Prostate gland (tissue), 2 donors: Measurements from ENCODE around the gene PDPK1. TPM values are rescaled to one million over a fixed set of nuclear protein-coding genes. Genes with fewer than 3 reads are reported as not detected.
"Not testable (repeated sequence)": the region's sequence is repeated elsewhere in the genome, so short reads cannot be mapped to it uniquely, and the experiment has no call there.

Experiments used
- DNase-seq: peaks from one replicate; pipeline ENCODE4 v3.0.0-alpha.2; 2019; ENCODE audit warnings: low spot score
- H3K27ac ChIP-seq, 2 donors: fragments of 200-600 bp; sonication (generic); 2 replicates each; pipeline ENCODE4 v1.5.1; 2017 to 2019
- H3K27me3 ChIP-seq: fragments of 200-600 bp; sonication (generic); replicated peaks from 2 replicates; pipeline ENCODE4 v1.5.1; 2019; ENCODE audit not compliant: insufficient read depth
- H3K36me3 ChIP-seq, 2 donors: fragments of 200-600 bp; sonication (generic); 1 replicate in 1 of 2; 2 replicates in 1 of 2; pipeline versions ENCODE4 v1.5.1 to v1.8.1; 2017 to 2019
- H3K4me1 ChIP-seq: fragments of 200-600 bp; sonication (generic); replicated peaks from 2 replicates; pipeline ENCODE4 v1.5.1; 2019
- H3K4me3 ChIP-seq, 2 donors: fragments of 200-600 bp; sonication (generic); 2 replicates each; pipeline ENCODE4 v1.5.1; 2017 to 2019
- H3K9me3 ChIP-seq: fragments of 200-600 bp; sonication (generic); 2 replicates; pipeline ENCODE4 v1.5.1; 2017
- WGBS: methylation state at CpG from one replicate; pipeline ENCODE4 v1.1.5; 2018; 5-methylcytosine and 5-hydroxymethylcytosine counted together
- intact Hi-C: fragments of 100-400 bp; cut with DNase I; formaldehyde crosslinking; loops from one replicate; pipeline ENCODE4 v1.14.2; 2022
- total RNA-seq, 2 donors: library from RNA; depleted of rRNA; stranded (reverse); fragments of >200 nt; gene quantifications; one replicate each; pipeline ENCODE4 v1.1.0, GENCODE V29; 2016

Gene PDPK1
- total RNA-seq, 2 donors from 2014 or later: 33.1 to 73.2 TPM

DNA sequence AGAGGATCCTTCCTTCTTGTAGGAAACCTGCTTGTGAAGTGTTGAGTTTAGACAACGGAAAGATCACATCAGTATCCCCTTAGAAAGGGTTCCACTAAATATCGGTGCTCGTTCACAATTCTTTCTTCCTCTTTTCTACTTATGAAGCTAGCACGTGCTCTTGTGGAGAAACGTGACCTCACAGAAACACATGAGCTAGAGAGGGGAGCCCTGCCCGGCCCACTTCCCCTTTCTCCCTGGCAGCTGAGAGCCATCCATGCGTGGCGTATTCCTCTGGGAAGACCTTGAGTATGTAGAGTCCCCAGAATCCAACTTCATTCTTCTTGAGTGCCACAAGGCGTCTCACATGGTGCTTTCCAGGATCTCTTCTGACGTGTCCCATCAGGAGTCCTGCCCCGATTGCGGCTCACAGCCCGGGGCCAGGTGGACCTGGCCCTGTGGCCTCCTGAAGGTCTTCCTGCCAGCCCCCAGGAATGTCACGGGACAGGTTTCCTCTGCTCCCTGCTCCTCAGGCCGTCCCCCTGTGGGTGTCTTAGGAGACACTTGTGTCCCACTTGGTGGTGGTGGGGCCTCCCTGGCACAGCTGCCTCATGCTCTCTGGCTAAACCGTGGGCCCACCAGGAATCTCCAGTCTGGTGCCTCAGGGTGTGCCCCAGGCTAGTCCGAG lies 22.4 kb downstream of the PDPK1 start:
- H3K36me3 ChIP-seq, H3K27me3 ChIP-seq, intact Hi-C loops, H3K4me1 ChIP-seq, H3K9me3 ChIP-seq, H3K4me3 ChIP-seq, DNase-seq, H3K27ac ChIP-seq: not testable (repeated sequence)
- 55% methylated on average over 6 of the region's 17 CpGs for WGBS

DNA sequence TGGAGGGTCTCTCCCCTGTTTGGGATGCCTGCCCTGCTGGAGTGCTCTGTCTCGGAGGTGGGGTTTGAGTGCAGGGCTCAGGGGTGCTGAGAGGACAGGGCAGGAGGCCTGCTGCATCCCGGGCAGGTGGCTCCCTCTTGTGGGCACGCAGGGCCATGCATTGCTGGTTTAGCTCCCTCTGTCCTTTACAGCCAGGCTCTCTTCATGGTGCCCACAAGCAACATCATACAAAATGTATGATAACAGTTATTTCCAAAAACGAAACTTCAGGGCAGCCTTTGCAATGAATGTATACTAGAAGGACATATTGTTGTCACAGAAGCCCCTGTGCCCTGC lies 22.9 kb downstream of the PDPK1 start:
- peak; percentile 70 for DNase-seq

DNA sequence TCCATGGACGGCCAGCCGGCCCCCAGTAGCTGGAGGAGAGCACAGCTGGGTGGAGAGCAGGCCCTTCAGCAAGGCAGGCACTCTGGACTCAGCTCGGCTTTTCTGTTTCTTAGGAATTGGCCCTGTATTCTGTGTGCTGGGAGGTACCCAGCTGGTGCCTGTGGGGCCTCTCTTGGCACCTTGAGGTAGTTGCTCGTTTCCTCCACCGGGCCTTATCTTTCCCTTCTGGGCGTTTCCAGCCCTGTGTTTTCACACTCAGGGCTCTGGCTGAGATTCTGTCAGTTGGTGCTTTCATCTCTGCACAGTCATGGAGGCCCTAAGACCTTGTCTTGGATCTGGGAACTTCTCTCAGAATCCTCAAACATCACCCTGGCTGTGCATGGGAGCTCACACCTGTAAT lies 29.7 kb downstream of the PDPK1 start:
- H3K27me3 ChIP-seq, H3K9me3 ChIP-seq, H3K4me1 ChIP-seq, DNase-seq, intact Hi-C loops, H3K27ac ChIP-seq, H3K36me3 ChIP-seq, H3K4me3 ChIP-seq: not testable (repeated sequence)
- WGBS: no CpG with 5 or more reads among the region's 6 CpGs

More for the DNA sequence above, 22.9 kb downstream of the PDPK1 start:
- H3K27me3 ChIP-seq, H3K4me3 ChIP-seq, intact Hi-C loops, H3K4me1 ChIP-seq, H3K36me3 ChIP-seq, H3K27ac ChIP-seq, H3K9me3 ChIP-seq: not testable (repeated sequence)
- no CpG with 5 or more reads among the region's 4 CpGs for WGBS

DNA sequence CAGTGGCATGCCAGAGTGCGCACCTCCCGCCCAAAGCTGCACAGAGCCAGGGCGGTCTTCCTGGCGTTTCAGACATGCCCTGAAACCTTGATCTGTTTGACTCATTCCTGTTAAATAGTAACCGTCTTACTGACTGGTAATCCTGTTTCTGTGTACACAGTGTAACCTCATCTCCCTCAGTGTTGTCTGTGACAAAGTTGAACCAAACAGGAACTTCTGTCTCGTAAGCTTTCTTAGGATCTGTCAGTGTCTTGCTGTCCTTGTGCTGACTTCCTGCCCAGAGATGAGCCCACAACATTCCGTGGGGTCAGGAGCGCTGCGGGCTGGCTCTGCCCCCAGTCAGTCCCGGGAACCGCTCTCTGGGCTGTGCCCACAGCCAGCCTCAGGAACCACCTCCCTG lies 30.8 kb downstream of the PDPK1 start:
- H3K9me3 ChIP-seq, H3K27ac ChIP-seq, intact Hi-C loops, H3K27me3 ChIP-seq, DNase-seq, H3K4me3 ChIP-seq, H3K4me1 ChIP-seq, H3K36me3 ChIP-seq: not testable (repeated sequence)
- WGBS: no CpG with 5 or more reads among the region's 11 CpGs

DNA sequence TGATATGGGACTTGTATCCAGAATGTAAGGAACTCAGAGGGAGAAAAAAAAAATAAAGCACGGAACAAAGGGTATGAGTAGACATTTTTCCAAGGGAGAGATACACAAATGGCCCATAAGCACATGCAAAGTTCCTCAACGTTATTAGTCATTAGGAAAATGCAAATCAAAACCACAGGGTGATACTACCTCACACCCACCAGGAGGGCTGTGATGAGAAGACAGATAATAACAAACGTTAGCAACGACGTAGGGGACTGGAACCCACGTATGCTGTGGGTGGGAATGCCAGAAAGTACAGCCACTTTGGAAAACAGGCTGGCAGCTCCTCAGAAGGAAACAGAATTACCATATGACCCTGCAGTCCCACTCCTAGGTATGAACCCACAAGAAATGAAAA lies 34.9 kb downstream of the PDPK1 start:
- H3K27me3 ChIP-seq, H3K36me3 ChIP-seq, H3K27ac ChIP-seq, H3K4me1 ChIP-seq, intact Hi-C loops, H3K9me3 ChIP-seq, H3K4me3 ChIP-seq, DNase-seq: not testable (repeated sequence)
- no CpG with 5 or more reads among the region's 6 CpGs for WGBS

DNA sequence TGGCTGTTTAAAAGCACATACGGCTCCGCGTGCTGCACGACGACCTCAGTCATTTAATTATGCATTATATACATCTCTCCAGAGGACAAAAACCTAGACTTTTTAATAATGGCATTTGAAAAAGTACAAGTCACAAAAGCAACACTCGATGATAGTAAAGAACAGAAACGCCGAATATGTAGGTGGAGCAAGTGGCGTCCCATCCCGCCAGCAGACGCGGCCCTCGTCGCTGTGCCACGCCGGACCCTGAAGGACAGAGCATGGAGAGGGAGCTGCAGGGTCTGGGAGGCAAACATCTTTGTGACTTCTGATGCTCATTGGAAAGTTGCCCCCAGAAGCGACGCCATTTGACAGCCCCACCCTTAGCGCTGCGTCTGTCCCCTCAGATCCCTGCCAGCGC lies 38.0 kb downstream of the PDPK1 start:
- H3K36me3 ChIP-seq, H3K9me3 ChIP-seq, DNase-seq, H3K27ac ChIP-seq, intact Hi-C loops, H3K27me3 ChIP-seq, H3K4me3 ChIP-seq, H3K4me1 ChIP-seq: not testable (repeated sequence)
- no CpG with 5 or more reads among the region's 21 CpGs for WGBS

DNA sequence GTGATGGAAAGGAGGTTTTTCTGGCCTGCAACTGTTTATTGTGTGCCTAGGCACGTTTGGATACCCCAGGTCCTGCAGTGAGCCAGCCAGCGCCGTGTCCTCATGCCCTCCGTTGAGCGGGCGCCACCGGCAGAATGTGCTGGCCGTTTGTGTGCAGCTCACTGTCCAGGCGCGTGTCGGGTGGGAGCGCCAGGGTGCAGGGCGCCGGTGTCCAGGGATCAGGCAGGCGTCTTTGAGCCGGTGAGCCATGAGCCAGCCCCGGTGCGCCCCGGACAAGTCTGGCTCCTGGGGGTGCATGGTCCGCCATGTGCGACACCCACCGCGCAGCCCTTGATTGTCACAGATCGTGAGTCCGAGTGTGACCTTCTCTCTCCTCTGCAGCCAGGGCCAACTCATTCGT lies 39.2 kb downstream of the PDPK1 start:
- DNase-seq, H3K36me3 ChIP-seq, H3K27me3 ChIP-seq, H3K27ac ChIP-seq, H3K4me1 ChIP-seq, H3K4me3 ChIP-seq, intact Hi-C loops, H3K9me3 ChIP-seq: not testable (repeated sequence)
- 91% methylated on average over 6 of the region's 26 CpGs for WGBS

DNA sequence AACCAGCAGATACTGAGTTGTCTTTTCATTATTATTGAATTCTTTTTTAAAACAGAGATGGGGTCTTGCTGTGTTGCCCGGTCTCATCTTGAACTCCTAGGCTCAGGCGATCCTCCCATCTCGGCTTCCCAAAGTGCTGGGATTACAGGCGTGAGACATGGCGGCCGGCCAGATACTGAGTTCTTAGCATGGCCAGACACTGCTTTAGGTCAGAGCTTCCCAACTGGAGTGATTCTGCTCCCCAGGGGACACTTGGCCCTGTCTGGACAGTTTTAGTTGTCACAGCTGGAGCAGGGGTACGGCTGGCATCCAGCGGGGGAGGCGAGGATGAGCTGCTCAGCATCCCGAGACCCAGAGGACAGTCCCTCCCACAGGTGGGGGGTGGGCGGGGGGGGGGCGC lies 41.1 kb downstream of the PDPK1 start:
- H3K27ac ChIP-seq, H3K4me3 ChIP-seq, H3K36me3 ChIP-seq, intact Hi-C loops, H3K4me1 ChIP-seq, H3K9me3 ChIP-seq, H3K27me3 ChIP-seq, DNase-seq: not testable (repeated sequence)
- WGBS: no CpG with 5 or more reads among the region's 12 CpGs

DNA sequence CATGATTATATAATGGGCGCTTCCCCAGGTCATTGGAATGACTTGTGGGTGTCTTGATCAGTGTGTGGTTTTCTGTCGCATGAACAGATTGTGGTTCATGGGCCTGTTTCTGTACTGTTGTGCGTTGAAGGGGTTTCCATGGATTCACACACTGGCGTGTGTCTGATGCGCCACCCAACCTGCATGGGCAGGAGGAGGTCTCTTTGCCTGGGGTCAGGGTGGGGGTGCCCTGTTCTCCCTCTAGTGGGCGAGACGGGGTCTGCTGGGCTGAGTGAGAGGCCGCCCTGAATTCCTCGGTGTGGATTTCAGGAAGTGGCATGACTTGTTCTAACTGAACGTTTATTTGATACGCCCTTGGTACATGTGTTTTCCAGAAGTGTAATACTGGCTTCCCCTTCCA lies 42.3 kb downstream of the PDPK1 start:
- H3K36me3 ChIP-seq, H3K27ac ChIP-seq, H3K9me3 ChIP-seq, DNase-seq, H3K27me3 ChIP-seq, intact Hi-C loops, H3K4me1 ChIP-seq, H3K4me3 ChIP-seq: not testable (repeated sequence)
- no CpG with 5 or more reads among the region's 11 CpGs for WGBS

DNA sequence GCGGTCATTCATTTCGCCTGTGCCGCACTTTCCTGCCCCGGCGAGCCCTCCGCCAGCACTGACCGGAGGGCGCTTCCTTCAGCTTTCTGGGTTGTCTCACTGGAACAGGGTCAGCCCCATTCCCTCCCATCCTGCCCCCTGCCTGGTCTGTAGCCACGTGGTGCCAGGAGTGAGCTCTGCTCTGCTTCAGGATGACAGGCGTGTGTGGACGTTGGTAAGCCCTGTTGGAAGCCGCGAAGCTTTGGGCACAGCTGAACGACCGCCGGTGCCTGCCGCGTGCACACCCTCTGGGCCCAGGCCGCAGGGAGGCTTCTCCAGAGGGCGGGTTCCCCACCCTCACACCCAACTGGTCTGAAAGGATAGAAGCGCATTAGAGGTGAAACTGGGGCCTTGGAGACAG lies 43.0 kb downstream of the PDPK1 start:
- H3K4me1 ChIP-seq, H3K4me3 ChIP-seq, H3K27ac ChIP-seq, H3K27me3 ChIP-seq, DNase-seq, H3K9me3 ChIP-seq, H3K36me3 ChIP-seq, intact Hi-C loops: not testable (repeated sequence)
- WGBS: no CpG with 5 or more reads among the region's 21 CpGs
